Fibroblast of the aortic adventitia (primary cell): ENCODE results near the gene ABLIM2. TPM values are rescaled to one million over a fixed set of nuclear protein-coding genes. Genes with fewer than 3 reads are reported as not detected.

Experiments
- DNase-seq: peaks from one replicate; pipeline ENCODE4 v3.0.0-alpha.2; 2010; ENCODE audit warnings: low read depth
- H3K4me3 ChIP-seq: 2 replicates; pipeline ENCODE4 v1.5.1; 2011; ENCODE audit warnings: low read depth, mild to moderate bottlenecking, control low read depth, low read length, moderate library complexity
- total RNA-seq: library from RNA; depleted of rRNA; stranded (reverse); fragments of >200 nt; gene quantifications from 2 replicates; pipeline ENCODE4 v1.2.3, GENCODE V29; 2012; ENCODE audit warnings: low replicate concordance
- TF ChIP-seq, protein P1 (sequence below): IDR thresholded peaks from 2 replicates; pipeline ENCODE4 v1.5.1; 2011; ENCODE audit warnings: mild to moderate bottlenecking, low read length, control low read depth, inconsistent platforms; ENCODE audit not compliant: insufficient read depth

The ABLIM2 gene
- total RNA-seq, 1 donor: under 0.01 TPM

DNA sequence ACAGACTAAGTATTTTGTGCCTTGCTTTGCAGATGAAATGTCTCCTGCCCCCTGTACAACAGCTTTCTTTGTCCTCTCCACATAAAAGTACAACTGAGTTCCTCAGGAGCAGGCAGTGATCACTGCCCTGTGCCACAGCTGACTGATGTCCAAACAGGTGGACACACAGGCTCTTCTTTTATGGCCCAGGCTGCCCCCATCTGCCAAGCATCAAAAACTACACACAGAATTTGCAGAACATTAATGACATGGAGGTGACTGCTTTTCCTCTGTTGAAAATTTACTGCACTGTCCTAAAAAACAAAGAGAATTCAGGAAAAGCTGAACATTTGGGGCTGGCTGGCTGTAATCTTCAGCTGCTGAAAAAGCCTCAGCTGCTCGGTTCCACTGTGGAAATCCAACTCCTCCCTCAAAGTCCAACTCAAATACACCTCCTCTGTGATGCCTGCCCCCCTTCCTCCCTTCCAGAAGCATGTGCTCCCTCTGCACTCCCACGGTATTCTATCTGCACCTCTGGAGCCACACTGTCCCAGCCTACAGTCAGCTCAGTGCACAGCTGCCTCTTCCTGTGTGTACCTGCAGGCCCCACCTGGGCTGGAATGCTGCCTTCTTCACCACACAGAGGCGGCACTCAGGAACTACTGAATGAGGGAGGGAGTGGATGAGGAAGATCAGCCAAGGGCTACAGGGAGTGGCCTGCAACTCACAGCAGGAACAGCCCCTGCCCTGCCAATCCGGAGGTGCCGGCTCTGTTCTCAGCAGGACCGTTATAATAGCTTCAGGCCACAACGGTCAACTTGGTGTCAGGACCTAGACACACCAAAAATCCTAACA, 229.3 kb downstream of the ABLIM2 start:
- peak overlapping the region; percentile 45 for H3K4me3 ChIP-seq
- peak; percentile 48 for DNase-seq
- TF ChIP-seq, protein P1, sequence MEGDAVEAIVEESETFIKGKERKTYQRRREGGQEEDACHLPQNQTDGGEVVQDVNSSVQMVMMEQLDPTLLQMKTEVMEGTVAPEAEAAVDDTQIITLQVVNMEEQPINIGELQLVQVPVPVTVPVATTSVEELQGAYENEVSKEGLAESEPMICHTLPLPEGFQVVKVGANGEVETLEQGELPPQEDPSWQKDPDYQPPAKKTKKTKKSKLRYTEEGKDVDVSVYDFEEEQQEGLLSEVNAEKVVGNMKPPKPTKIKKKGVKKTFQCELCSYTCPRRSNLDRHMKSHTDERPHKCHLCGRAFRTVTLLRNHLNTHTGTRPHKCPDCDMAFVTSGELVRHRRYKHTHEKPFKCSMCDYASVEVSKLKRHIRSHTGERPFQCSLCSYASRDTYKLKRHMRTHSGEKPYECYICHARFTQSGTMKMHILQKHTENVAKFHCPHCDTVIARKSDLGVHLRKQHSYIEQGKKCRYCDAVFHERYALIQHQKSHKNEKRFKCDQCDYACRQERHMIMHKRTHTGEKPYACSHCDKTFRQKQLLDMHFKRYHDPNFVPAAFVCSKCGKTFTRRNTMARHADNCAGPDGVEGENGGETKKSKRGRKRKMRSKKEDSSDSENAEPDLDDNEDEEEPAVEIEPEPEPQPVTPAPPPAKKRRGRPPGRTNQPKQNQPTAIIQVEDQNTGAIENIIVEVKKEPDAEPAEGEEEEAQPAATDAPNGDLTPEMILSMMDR: peak; percentile 16

DNA sequence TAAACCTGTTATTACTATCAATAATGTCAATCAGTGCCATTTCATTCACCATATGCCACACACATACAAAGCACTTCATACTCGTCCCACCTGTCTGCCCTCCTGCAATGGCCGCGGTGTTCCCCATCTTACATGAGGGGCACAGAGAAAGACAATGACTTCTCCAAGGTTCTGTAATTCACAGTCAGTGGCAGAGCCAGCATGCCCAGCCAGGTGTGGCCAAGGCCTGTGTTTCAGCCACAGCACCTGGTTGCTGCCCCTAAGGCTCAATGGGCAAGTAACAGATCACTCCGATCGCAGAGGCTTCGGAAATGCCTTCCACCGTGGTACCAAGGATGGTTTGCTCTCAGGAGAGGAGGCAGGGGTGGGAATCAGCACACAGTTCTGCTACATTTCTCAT, 229.9 kb downstream of the ABLIM2 start:
- TF ChIP-seq, protein P1: no peak
- DNase-seq: no peak
- H3K4me3 ChIP-seq: no peak overlapping the region

DNA sequence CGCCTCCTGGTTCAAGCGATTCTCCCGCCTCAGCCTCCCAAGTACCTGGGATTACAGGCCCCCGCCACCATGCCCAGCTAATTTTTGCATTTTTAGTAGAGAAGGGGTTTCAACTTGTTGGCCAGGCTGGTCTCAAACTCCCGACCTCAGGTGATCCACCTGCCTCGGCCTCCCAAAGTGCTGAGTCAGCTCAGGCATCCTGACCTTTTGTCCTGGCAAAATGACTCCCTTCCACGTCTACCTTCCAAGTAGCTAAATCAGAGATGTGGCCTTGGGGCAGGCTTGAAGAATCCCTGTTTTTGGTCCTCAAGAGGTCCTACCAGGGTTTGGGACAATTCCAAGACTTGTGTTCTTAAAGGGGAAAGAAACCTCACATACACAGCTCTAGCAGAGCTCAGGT, 231.8 kb downstream of the ABLIM2 start:
- DNase-seq: no peak
- TF ChIP-seq, protein P1: no peak

DNA sequence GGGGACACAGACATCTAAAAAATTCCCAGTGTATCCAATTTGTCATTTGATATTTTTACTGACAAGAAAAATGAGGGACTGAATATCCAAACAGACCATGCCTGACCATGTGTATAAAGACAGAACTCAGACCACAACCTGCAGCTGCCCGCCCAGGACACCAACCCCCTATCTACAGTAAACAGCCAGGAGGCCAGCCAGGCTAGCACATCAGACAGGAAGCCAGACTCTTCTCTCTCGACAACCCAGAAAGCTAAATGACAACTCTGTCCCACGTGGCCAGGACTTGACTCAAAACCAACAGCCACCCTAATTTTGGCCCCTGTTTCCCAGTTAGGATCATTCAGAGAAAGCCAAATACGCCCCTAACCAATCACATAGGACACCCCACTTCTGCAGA, 234.0 kb downstream of the ABLIM2 start:
- no peak for DNase-seq
- H3K4me3 ChIP-seq: no peak overlapping the region
- TF ChIP-seq, protein P1: no peak

More for the DNA sequence above, 231.8 kb downstream of the ABLIM2 start:
- no peak overlapping the region for H3K4me3 ChIP-seq

- TF ChIP-seq, protein P1: no peak
- no peak overlapping the region for H3K4me3 ChIP-seq
- DNase-seq: no peak
Observed at GRCh38 chr4:7924163-7924562, 234.4 kb downstream of the ABLIM2 start.

GRCh38 chr4:7922466-7922865, 236.1 kb downstream of the ABLIM2 start:
- H3K4me3 ChIP-seq: no peak overlapping the region
- TF ChIP-seq, protein P1: no peak
- DNase-seq: no peak
